ENCODE results near the gene NBPF3. TPM values are rescaled to one million over a fixed set of nuclear protein-coding genes. Genes with fewer than 3 reads are reported as not detected.

NBPF3 gene
- total and polyA plus RNA-seq, 2 experiments from 2014 or later: 3.6 to 14.3 TPM

DNA sequence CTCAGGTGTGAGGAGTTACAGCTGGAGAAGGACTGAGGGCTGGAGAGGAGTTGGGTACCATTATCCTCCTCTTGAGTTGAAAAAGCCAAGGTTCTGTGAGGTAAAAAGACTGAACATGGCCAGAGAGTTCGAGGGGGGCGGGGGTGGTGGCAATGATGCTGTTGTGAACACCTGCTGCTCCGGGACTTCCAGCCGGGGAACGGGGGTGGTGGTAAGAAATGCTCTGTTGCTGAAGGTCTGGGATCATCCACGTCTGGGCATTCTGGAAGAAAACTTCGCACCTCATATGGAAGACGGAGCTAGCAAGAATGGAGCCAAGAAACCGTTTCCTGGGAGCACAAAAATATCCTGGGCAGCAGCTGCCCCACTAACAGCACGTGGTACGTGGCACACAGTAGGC, 49.2 kb downstream of the NBPF3 start:
- no peaks in the 10 kb centered on the region for H4K20me1 ChIP-seq (ENCODE audit: insufficient read depth, poor library complexity, severe bottlenecking)
- no peak overlapping the region for H3K4me3 ChIP-seq
- no peaks in the 10 kb centered on the region for H3K4me1 ChIP-seq (ENCODE audit: insufficient read depth)
- H3K27ac ChIP-seq: no peak overlapping the region
- H3K9me3 ChIP-seq (ENCODE audit: low read depth): no peaks in the 10 kb centered on the region
- no peaks in the 10 kb centered on the region for H3K9me2 ChIP-seq (replicated peaks; ENCODE audit: insufficient read depth)
- no peak for DNase-seq (ENCODE audit: low spot score)
- H3K4me2 ChIP-seq: no peak overlapping the region
- H2AFZ ChIP-seq: no peak overlapping the region
- H3K79me2 ChIP-seq: no peaks in the 10 kb centered on the region
- no peaks in the 10 kb centered on the region for H3K27me3 ChIP-seq
- WGBS (ENCODE audit: low lambda C conversion rate, missing lambda C conversion rate): 94% methylated on average over 11 of the region's 11 CpGs
- TF ChIP-seq EZH2phosphoT487 (IDR thresholded peaks at IDR 0.05; ENCODE audit: low read depth, severe bottlenecking, unreplicated experiment) (no peak), EZH2 (IDR thresholded peaks at IDR 0.05; ENCODE audit: borderline replicate concordance) (no peak)
- TF ChIP-seq, protein P1, sequence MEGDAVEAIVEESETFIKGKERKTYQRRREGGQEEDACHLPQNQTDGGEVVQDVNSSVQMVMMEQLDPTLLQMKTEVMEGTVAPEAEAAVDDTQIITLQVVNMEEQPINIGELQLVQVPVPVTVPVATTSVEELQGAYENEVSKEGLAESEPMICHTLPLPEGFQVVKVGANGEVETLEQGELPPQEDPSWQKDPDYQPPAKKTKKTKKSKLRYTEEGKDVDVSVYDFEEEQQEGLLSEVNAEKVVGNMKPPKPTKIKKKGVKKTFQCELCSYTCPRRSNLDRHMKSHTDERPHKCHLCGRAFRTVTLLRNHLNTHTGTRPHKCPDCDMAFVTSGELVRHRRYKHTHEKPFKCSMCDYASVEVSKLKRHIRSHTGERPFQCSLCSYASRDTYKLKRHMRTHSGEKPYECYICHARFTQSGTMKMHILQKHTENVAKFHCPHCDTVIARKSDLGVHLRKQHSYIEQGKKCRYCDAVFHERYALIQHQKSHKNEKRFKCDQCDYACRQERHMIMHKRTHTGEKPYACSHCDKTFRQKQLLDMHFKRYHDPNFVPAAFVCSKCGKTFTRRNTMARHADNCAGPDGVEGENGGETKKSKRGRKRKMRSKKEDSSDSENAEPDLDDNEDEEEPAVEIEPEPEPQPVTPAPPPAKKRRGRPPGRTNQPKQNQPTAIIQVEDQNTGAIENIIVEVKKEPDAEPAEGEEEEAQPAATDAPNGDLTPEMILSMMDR (IDR thresholded peaks at IDR 0.05; ENCODE audit: poor library complexity): no peak
- H3K36me3 ChIP-seq (replicated peaks; ENCODE audit: insufficient read depth, low read depth): no peaks in the 10 kb centered on the region

DNA sequence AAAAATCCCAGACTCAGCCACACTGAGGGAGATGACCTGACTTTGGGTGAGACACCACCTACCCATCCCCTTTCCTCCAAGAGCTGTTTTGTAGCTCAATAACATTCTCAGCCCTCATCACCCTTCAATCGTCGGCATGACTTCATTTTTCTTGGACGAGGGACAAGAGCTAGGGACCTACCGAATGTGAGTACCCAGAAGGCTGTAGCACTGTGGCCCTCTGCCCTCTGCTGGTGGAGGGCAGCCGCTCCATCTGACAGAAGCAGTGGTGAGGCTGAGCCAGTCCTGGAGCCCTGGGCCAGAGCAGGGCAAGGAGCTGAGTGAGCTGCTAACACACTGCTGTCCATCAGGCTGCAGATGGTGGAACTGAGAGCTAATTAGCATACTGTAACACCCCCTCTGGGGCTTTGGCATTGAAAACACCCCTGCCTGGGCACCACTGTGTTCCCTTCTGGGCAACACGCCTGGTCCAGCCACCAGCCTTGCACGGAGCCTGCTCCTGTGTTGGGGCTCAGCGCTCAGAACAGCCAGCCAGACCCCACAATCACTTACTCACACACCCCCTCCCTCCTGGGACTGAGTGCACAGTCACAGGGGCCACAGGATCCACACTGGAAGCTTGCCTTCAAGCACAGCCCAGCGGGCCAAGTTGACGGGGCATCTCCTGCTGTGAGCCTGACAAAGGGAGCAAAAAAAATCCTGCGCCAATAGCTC, 51.0 kb downstream of the NBPF3 start:
- Histone ChIP-seq H2AFZ (no peak overlapping the region), H3K79me2 (no peaks in the 10 kb centered on the region), H3K4me1 (ENCODE audit: insufficient read depth) (no peaks in the 10 kb centered on the region), H3K4me2 (no peak overlapping the region), H3K4me3 (no peak overlapping the region), H3K27ac (no peak overlapping the region), H3K27me3 (no peaks in the 10 kb centered on the region), H3K9me3 (ENCODE audit: low read depth) (no peaks in the 10 kb centered on the region), H3K36me3 (replicated peaks; ENCODE audit: insufficient read depth, low read depth) (no peaks in the 10 kb centered on the region), H4K20me1 (ENCODE audit: insufficient read depth, poor library complexity, severe bottlenecking) (no peaks in the 10 kb centered on the region), H3K9me2 (replicated peaks; ENCODE audit: insufficient read depth) (no peaks in the 10 kb centered on the region)
- DNase-seq (ENCODE audit: low spot score): peak; percentile 80
- WGBS (ENCODE audit: low lambda C conversion rate, missing lambda C conversion rate): 48% methylated on average over 11 of the region's 11 CpGs
- no peak for TF ChIP-seq EZH2phosphoT487 (IDR thresholded peaks at IDR 0.05; ENCODE audit: low read depth, severe bottlenecking, unreplicated experiment)
- TF ChIP-seq, protein P1 (IDR thresholded peaks at IDR 0.05; ENCODE audit: poor library complexity): peak; percentile 73

DNA sequence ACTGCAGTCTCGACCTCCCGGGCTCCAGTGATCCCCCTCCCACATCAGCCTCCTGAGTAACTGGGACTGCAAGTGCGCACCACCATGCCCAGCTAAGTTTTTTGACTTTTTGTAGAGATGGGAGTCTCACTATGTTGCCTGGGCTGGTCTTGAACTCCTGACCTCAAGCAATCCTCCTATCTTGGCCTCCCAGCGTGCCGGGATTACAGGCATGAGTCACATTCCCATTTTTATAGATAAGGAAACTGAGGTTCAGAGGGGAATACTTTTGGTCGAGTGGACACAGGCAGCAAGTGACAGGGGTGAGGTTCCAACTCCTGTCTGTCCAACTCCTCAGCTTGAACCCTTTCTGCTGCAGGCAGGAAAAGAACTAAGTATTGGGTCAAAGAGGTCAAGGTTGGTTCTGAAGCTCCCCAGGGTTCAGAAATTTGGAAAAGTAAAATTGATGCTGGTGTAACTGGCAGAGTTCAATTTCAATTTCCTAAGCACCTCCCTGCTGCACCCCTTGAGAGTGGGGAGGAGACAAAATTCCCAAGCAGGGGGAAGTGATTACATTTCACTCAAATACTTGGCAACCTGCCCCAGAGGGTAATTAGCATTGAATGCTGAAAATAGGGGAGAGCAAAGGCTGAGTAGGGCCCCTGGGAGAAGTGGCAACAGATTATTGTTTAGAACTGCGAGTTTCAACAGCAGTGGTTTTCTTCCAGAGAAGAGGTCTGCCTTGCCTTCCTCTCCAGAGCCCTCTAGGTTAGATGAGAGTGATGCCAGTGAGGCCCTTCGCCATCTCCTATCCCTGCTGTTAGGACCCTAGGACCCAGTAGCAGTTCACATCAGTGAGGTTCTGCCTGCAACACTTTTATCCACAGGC, 51.8 kb downstream of the NBPF3 start:
- H3K27me3 ChIP-seq: no peaks in the 10 kb centered on the region
- H3K9me2 ChIP-seq (replicated peaks; ENCODE audit: insufficient read depth): no peaks in the 10 kb centered on the region
- no peak overlapping the region for H3K4me3 ChIP-seq
- TF ChIP-seq, protein P1 (IDR thresholded peaks at IDR 0.05; ENCODE audit: poor library complexity): no peak
- TF ChIP-seq EZH2phosphoT487 (IDR thresholded peaks at IDR 0.05; ENCODE audit: low read depth, severe bottlenecking, unreplicated experiment): no peak
- no peak for TF ChIP-seq EZH2 (IDR thresholded peaks at IDR 0.05; ENCODE audit: borderline replicate concordance)
- H2AFZ ChIP-seq: no peak overlapping the region
- no peaks in the 10 kb centered on the region for H3K36me3 ChIP-seq (replicated peaks; ENCODE audit: insufficient read depth, low read depth)
- no peak overlapping the region for H3K4me2 ChIP-seq
- H3K27ac ChIP-seq: no peak overlapping the region
- H3K4me1 ChIP-seq (ENCODE audit: insufficient read depth): no peaks in the 10 kb centered on the region
- no peak for DNase-seq (ENCODE audit: low spot score)
- WGBS (ENCODE audit: low lambda C conversion rate, missing lambda C conversion rate): 51% methylated on average over 8 of the region's 8 CpGs
- H4K20me1 ChIP-seq (ENCODE audit: insufficient read depth, poor library complexity, severe bottlenecking): no peaks in the 10 kb centered on the region
- H3K9me3 ChIP-seq (ENCODE audit: low read depth): no peaks in the 10 kb centered on the region
- no peaks in the 10 kb centered on the region for H3K79me2 ChIP-seq

Data from hepatocyte (in vitro differentiated cells).